SU-DHL-6 (cell line): ENCODE measurements around the gene BPIFB4.

Experiments
- H2AFZ ChIP-seq: fragments of 200-600 bp; sonication (generic); 2 replicates; pipeline ENCODE4 v1.6.1; 2014; ENCODE audit warnings: low read depth, mild to moderate bottlenecking, moderate library complexity, mixed read lengths, antibody characterized with exemption, low read length; ENCODE audit not compliant: severe bottlenecking
- H3F3A ChIP-seq: fragments of 200-600 bp; shearing (Covaris generic); 2 replicates; pipeline ENCODE4 v1.6.0; 2016; ENCODE audit warnings: antibody characterized with exemption, mild to moderate bottlenecking; ENCODE audit not compliant: insufficient read depth
- H3K27ac ChIP-seq: fragments of 200-600 bp; sonication (generic); 2 replicates; pipeline ENCODE4 v1.5.1; 2016; ENCODE audit warnings: low read depth, mild to moderate bottlenecking, low read length, moderate library complexity, mixed read lengths
- H3K27me3 ChIP-seq: fragments of 200-600 bp; sonication (generic), shearing (Covaris generic); 2 replicates; pipeline ENCODE4 v1.6.0; 2014; ENCODE audit warnings: mild to moderate bottlenecking, low read length
- H3K36me3 ChIP-seq: fragments of 200-600 bp; sonication (generic); 2 replicates; pipeline ENCODE4 v1.6.1; 2014; ENCODE audit warnings: mild to moderate bottlenecking, low read length, mixed read lengths
- H3K4me2 ChIP-seq: fragments of 300-600, 200-600 bp; shearing (Covaris generic), sonication (generic); 2 replicates; pipeline ENCODE4 v1.6.0; 2014; ENCODE audit warnings: low read length, low read depth, mild to moderate bottlenecking; ENCODE audit not compliant: poor library complexity, severe bottlenecking
- H3K4me3 ChIP-seq: fragments of 200-600 bp; sonication (generic); 2 replicates; pipeline ENCODE4 v1.5.1; 2014; ENCODE audit warnings: antibody characterized with exemption, low read length, mild to moderate bottlenecking, mixed read lengths; ENCODE audit not compliant: insufficient read depth, poor library complexity, severe bottlenecking
- H3K79me2 ChIP-seq: fragments of 200-600 bp; sonication (generic); 2 replicates; pipeline ENCODE4 v1.6.1; 2014; ENCODE audit warnings: mild to moderate bottlenecking, low read length, moderate library complexity; ENCODE audit not compliant: insufficient read depth
- H3K9ac ChIP-seq: fragments of 200-600 bp; sonication (generic); 2 replicates; pipeline ENCODE4 v1.7.0; 2014; ENCODE audit warnings: mild to moderate bottlenecking, low read length
- H3K9me2 ChIP-seq: fragments of 200-600 bp; sonication (generic); replicated peaks from 2 replicates; pipeline ENCODE4 v1.6.1; 2014; ENCODE audit warnings: low read length; ENCODE audit not compliant: insufficient read depth
- H3K9me3 ChIP-seq: fragments of 200-600 bp; sonication (generic); 2 replicates; pipeline ENCODE4 v1.6.1; 2014; ENCODE audit warnings: low read length, mixed read lengths; ENCODE audit not compliant: insufficient read depth
- H4K20me1 ChIP-seq: fragments of 200-600 bp; sonication (generic); 2 replicates; pipeline ENCODE4 v1.6.1; 2014; ENCODE audit warnings: low read depth, mild to moderate bottlenecking, antibody characterized with exemption, low read length, moderate library complexity, mixed read lengths
- EZH2phosphoT487 ChIP-seq: fragments of 200-600 bp; sonication (generic), shearing (Covaris generic); conservative IDR thresholded peaks from 2 replicates; pipeline ENCODE4 v1.6.1; 2018; ENCODE audit warnings: mild to moderate bottlenecking, antibody characterized with exemption, low read length, moderate library complexity, mixed read lengths
- TF ChIP-seq, protein P1 (sequence below): fragments of 200-600 bp; sonication (generic); IDR thresholded peaks from one replicate; pipeline ENCODE4 v1.5.1; 2017; ENCODE audit warnings: antibody characterized with exemption, mild to moderate bottlenecking, low read length, moderate library complexity; ENCODE audit not compliant: insufficient read depth, poor library complexity, severe bottlenecking

Gene BPIFB4

DNA sequence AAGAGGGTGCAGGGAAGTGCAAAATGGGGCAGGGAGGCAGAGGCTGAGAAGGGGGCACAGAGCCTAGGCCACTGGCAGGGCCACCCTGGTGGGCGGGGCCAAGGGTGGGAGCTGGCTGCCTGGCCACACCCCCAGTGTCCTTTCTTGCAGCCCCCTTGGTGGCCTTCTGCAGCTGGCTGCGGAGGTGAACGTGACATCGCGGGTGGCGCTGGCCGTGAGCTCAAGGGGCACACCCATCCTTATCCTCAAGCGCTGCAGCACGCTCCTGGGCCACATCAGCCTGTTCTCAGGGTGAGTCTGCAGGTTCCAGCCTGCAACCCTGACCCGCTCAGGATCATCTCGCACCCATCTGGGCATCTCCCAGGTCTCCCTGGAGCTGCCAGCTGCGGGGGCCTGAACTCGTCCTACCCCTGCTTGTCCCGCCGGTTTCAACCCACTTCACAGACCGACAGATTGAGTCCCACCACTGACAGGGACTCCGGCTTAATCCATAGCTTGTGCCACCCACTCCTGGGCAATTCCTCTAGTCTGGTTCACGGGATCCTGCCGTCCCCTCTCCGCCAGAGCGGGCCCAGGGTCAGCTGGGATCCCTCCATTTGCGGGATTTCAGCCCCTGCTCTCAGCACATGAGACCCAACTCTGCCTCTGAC lies 19.6 kb upstream of the BPIFB4 start:
- TF ChIP-seq EZH2phosphoT487 = no peak
- TF ChIP-seq, protein P1, sequence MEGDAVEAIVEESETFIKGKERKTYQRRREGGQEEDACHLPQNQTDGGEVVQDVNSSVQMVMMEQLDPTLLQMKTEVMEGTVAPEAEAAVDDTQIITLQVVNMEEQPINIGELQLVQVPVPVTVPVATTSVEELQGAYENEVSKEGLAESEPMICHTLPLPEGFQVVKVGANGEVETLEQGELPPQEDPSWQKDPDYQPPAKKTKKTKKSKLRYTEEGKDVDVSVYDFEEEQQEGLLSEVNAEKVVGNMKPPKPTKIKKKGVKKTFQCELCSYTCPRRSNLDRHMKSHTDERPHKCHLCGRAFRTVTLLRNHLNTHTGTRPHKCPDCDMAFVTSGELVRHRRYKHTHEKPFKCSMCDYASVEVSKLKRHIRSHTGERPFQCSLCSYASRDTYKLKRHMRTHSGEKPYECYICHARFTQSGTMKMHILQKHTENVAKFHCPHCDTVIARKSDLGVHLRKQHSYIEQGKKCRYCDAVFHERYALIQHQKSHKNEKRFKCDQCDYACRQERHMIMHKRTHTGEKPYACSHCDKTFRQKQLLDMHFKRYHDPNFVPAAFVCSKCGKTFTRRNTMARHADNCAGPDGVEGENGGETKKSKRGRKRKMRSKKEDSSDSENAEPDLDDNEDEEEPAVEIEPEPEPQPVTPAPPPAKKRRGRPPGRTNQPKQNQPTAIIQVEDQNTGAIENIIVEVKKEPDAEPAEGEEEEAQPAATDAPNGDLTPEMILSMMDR = no peak
- no peaks in the 10 kb centered on the region for H3F3A ChIP-seq
- H3K4me2 ChIP-seq = no peak overlapping the region
- H3K4me3 ChIP-seq = no peak overlapping the region
- H3K36me3 ChIP-seq = no peaks in the 10 kb centered on the region
- H3K27ac ChIP-seq = no peak overlapping the region
- no peaks in the 10 kb centered on the region for H3K27me3 ChIP-seq
- no peaks in the 10 kb centered on the region for H3K9me2 ChIP-seq
- H3K79me2 ChIP-seq = no peaks in the 10 kb centered on the region
- no peak overlapping the region for H3K9ac ChIP-seq
- H4K20me1 ChIP-seq = no peaks in the 10 kb centered on the region
- no peak overlapping the region for H2AFZ ChIP-seq
- H3K9me3 ChIP-seq = no peaks in the 10 kb centered on the region

DNA sequence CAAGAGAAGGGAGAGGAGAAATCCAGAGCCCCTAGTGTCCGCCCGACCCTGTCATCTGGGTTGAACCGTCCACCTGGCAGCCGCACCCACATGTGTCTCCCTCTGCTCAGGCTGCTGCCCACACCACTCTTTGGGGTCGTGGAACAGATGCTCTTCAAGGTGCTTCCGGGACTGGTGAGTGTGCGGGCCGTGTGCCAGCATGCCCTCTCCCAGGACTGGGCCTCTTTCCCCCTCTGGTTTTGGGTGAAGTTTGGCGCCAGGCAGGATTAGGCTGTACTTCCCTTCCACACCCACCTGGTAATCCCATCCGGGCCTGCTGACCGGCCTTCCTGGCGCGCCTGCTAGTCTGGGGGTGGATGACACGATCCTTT lies 17.8 kb upstream of the BPIFB4 start:
- Histone ChIP-seq H3K27me3 (no peaks in the 10 kb centered on the region), H3K9me2 (no peaks in the 10 kb centered on the region), H3K36me3 (no peaks in the 10 kb centered on the region), H3K79me2 (no peaks in the 10 kb centered on the region), H3K9ac (no peak overlapping the region), H3K4me3 (no peak overlapping the region), H3K27ac (no peak overlapping the region), H3K9me3 (no peaks in the 10 kb centered on the region), H3F3A (no peaks in the 10 kb centered on the region), H3K4me2 (no peak overlapping the region), H2AFZ (no peak overlapping the region), H4K20me1 (no peaks in the 10 kb centered on the region)
- TF ChIP-seq, protein P1 = no peak
- TF ChIP-seq EZH2phosphoT487 = no peak

DNA sequence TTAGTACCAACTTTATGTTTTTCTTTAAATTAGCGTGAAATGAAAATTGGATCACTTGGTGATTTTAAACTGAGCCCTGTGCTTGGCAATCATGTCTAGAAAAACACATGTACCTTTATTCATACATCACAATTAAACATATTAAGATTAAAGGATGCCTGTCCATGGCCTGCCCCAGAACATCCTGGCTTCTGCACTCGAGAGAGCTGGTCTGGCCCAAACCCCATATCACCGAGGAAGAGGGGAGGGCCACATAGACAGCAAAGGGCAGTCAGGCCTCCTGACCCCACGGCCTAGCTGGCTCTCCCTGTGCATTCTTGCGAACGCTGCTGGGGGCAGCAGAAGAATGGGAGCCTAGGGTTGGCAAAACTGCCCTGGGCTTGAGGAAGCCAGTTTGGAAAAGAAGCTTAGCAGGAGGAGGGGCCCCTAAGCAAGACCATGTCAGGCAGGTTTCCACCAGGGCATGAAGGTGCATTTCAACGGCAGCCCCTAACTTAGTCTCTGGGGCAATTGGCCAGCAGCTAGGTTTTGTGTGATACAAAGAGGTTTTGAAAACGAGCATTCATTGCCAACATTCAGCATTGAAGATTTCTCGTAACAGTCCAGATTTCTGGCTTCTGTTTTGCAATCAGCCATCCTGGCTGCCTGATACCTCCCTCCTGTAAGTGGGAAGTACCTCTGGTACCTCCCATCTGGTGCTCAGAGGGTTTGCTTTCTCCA lies 17.2 kb upstream of the BPIFB4 start:
- Histone ChIP-seq H3K9me3 (no peaks in the 10 kb centered on the region), H3F3A (no peaks in the 10 kb centered on the region), H3K79me2 (no peaks in the 10 kb centered on the region), H3K36me3 (no peaks in the 10 kb centered on the region), H2AFZ (no peak overlapping the region), H3K27me3 (no peaks in the 10 kb centered on the region), H4K20me1 (no peaks in the 10 kb centered on the region), H3K4me3 (no peak overlapping the region), H3K4me2 (no peak overlapping the region), H3K9me2 (no peaks in the 10 kb centered on the region), H3K27ac (no peak overlapping the region), H3K9ac (no peak overlapping the region)
- TF ChIP-seq, protein P1 = no peak
- TF ChIP-seq EZH2phosphoT487 = no peak
